ENCODE data around the gene TMC1.

DNA sequence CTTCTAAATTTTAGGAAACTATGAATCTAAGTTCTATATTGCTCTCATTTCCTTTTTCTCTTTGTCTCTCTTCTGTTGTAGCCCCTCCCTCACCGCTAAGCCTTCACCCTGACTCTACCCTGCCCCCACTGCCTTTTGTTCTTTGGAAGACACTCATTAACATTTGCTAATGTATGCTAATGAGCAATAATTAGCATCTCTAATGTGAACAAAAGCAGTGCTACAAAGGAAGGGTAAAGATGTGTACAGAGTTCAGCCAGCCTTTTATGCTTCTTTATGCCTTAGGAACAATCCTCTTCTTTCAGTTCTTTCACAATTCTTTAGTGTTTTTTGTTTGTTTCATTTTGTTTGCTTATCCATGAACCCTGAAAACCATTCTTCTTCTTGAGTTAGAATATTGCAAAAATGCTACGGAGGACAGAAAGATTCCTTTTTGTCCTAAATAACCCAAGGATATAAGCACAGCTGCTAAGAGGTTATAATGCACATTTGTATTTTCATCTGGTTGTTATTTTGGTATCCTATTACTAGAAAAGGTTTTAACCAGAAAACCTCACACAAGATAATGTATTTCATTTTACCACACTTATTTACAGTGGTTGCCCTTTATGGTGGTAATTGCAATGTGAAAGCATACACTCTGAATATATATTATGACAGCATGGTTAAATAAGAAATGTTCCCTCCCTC, 159.3 kb downstream of the TMC1 start:
- TF ChIP-seq, protein P1, sequence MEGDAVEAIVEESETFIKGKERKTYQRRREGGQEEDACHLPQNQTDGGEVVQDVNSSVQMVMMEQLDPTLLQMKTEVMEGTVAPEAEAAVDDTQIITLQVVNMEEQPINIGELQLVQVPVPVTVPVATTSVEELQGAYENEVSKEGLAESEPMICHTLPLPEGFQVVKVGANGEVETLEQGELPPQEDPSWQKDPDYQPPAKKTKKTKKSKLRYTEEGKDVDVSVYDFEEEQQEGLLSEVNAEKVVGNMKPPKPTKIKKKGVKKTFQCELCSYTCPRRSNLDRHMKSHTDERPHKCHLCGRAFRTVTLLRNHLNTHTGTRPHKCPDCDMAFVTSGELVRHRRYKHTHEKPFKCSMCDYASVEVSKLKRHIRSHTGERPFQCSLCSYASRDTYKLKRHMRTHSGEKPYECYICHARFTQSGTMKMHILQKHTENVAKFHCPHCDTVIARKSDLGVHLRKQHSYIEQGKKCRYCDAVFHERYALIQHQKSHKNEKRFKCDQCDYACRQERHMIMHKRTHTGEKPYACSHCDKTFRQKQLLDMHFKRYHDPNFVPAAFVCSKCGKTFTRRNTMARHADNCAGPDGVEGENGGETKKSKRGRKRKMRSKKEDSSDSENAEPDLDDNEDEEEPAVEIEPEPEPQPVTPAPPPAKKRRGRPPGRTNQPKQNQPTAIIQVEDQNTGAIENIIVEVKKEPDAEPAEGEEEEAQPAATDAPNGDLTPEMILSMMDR (IDR thresholded peaks at IDR 0.05) = no peak
- no peak for TF ChIP-seq POLR2A (IDR thresholded peaks at IDR 0.05)
- TF ChIP-seq POLR2AphosphoS5 (IDR thresholded peaks at IDR 0.05) = no peak
- no peak for TF ChIP-seq EP300 (IDR thresholded peaks at IDR 0.05)

Measured in stomach (tissue), 4 donors.